HL-60 (cell line): ENCODE data around the gene DCLK2.

Experiments used
- DNase-seq, 2 experiments: peaks; one replicate each; pipeline ENCODE4 v3.0.0-alpha.2; 2010 to 2020; ENCODE audit warnings: low read depth in 1 of 2, low spot score in 1 of 2
- H3K27ac ChIP-seq: fragments of 250-450 bp; sonication (Bioruptor Pico); replicated peaks from 2 replicates; pipeline ENCODE4 v1.5.1; 2020; ENCODE audit warnings: mild to moderate bottlenecking, moderate library complexity
- H3K27me3 ChIP-seq: fragments of 250-450 bp; sonication (Bioruptor Pico); 2 replicates; pipeline ENCODE4 v1.5.1; 2021; ENCODE audit warnings: mild to moderate bottlenecking, moderate library complexity; ENCODE audit not compliant: insufficient read depth, poor library complexity, severe bottlenecking
- H3K4me3 ChIP-seq: replicated peaks from 2 replicates; pipeline ENCODE4 v1.5.1; 2011; ENCODE audit warnings: mild to moderate bottlenecking, control low read depth, low read length; ENCODE audit not compliant: insufficient read depth
- GABPA ChIP-seq: IDR thresholded peaks from 2 replicates; pipeline ENCODE4 v1.6.1; 2012; ENCODE audit warnings: low read depth
- POLR2AphosphoS5 ChIP-seq: IDR thresholded peaks from 2 replicates; pipeline ENCODE4 v1.6.1; 2012; ENCODE audit warnings: low read depth
- REST ChIP-seq: IDR thresholded peaks from 2 replicates; pipeline ENCODE4 v1.6.1; 2012; ENCODE audit warnings: low read depth; ENCODE audit not compliant: insufficient replicate concordance
- SPI1 ChIP-seq: IDR thresholded peaks from 2 replicates; pipeline ENCODE4 v1.6.1; 2012; ENCODE audit warnings: low read depth, mild to moderate bottlenecking, borderline replicate concordance
- TF ChIP-seq, protein P1 (sequence below): IDR thresholded peaks from one replicate; pipeline ENCODE4 v1.5.1; 2011; ENCODE audit warnings: low read length, control low read depth, inconsistent platforms; ENCODE audit not compliant: insufficient read depth

The DCLK2 gene

DNA sequence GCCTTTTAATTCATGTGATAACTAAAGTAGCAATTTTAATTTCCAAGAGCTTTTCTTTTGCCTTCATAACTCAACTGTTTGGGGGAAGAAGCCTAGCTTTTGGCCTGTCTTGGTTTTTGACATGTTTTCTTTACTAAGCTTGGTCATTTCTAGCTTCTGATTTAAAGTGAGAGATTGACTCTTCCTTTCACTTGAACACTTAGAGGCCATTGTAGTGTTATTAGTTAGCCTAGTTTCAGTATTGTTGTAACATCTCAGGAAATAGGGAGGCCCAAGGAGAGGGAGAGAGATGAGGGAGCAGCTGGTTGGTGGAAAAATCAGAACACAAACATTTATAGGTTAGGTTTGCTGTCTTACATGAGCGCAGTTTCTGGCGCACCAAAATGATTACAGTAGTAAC is 44.8 kb downstream of the DCLK2 start:
- DNase-seq = no peak
- no peaks in the 10 kb centered on the region for H3K27me3 ChIP-seq
- no peak overlapping the region for H3K27ac ChIP-seq
- TF ChIP-seq, protein P1, sequence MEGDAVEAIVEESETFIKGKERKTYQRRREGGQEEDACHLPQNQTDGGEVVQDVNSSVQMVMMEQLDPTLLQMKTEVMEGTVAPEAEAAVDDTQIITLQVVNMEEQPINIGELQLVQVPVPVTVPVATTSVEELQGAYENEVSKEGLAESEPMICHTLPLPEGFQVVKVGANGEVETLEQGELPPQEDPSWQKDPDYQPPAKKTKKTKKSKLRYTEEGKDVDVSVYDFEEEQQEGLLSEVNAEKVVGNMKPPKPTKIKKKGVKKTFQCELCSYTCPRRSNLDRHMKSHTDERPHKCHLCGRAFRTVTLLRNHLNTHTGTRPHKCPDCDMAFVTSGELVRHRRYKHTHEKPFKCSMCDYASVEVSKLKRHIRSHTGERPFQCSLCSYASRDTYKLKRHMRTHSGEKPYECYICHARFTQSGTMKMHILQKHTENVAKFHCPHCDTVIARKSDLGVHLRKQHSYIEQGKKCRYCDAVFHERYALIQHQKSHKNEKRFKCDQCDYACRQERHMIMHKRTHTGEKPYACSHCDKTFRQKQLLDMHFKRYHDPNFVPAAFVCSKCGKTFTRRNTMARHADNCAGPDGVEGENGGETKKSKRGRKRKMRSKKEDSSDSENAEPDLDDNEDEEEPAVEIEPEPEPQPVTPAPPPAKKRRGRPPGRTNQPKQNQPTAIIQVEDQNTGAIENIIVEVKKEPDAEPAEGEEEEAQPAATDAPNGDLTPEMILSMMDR = no peak
- TF ChIP-seq POLR2AphosphoS5 = no peak
- no peak for TF ChIP-seq SPI1
- TF ChIP-seq GABPA = no peak
- no peak for TF ChIP-seq REST
- H3K4me3 ChIP-seq = no peak overlapping the region

DNA sequence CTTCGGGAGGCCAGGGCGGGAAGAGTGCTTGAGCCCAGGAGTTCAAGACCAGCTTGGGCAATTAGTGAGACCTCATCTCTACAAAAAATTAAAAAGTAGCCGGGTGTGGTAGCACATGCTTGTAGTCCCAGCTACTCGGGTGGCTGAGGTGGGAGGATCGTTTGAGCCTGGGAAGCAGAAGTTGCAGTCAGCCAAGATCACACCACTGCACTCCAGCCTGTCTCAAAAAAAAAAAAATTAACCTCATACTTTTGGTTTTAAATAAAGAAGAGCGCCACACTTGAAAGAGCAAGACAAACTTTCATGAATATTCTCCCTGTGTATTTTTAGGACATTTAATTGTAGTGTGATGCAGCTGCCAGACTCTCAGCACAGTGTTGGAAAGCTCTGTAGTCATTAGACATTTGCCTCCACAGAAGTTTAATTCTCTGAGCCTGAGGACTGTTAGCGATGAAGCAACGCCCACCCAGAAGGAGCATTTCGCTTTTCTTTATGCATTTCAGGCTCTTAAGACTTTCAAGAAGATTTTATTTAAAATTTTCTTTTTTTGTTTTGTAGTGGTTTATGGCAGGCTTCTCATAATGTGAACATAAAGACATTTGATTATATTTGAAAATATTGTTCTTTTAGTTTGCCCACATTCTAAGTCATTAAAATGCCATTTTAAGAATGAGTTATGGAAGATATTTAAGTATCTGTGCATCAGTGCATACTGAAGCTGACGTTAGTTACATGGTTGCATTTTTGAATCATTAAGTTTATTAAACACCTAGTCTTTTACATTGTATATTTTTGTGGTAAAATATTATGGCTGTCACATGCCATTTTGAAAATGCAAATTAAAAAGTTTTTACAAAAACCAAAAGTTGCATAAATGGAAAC is 45.8 kb downstream of the DCLK2 start:
- Histone ChIP-seq H3K4me3 (no peak overlapping the region), H3K27me3 (no peaks in the 10 kb centered on the region), H3K27ac (no peak overlapping the region)
- no peak for TF ChIP-seq SPI1
- TF ChIP-seq, protein P1 = no peak
- no peak for TF ChIP-seq POLR2AphosphoS5
- TF ChIP-seq GABPA = no peak
- TF ChIP-seq REST = no peak
- DNase-seq = no peak

- peak in 1 of 2 experiments; percentile 29 for DNase-seq
- no peak overlapping the region for H3K27ac ChIP-seq
- no peaks in the 10 kb centered on the region for H3K27me3 ChIP-seq
- TF ChIP-seq SPI1 (no peak), POLR2AphosphoS5 (no peak), REST (no peak), GABPA (no peak)
- TF ChIP-seq, protein P1 = no peak
- no peak overlapping the region for H3K4me3 ChIP-seq
Measured at GRCh38 chr4:150126201-150126863, 48.1 kb downstream of the DCLK2 start.
